GM18505 (cell line): ENCODE data around the gene C14orf39.
"Not testable (repeated sequence)": the region's sequence is repeated elsewhere in the genome, so short reads cannot be mapped to it uniquely, and the experiment has no call there.

Experiments
- ATAC-seq: cut with Tn5 transposase; IDR thresholded peaks from one replicate; pipeline ENCODE4 v1.9.1; 2021; ENCODE audit not compliant: unreplicated experiment
- POLR2A ChIP-seq: IDR thresholded peaks from 4 replicates; pipeline ENCODE4 v1.6.1; 2011; ENCODE audit warnings: borderline replicate concordance; ENCODE audit not compliant: insufficient read depth, insufficient read length; ENCODE audit errors: extremely low read depth

The C14orf39 gene

DNA sequence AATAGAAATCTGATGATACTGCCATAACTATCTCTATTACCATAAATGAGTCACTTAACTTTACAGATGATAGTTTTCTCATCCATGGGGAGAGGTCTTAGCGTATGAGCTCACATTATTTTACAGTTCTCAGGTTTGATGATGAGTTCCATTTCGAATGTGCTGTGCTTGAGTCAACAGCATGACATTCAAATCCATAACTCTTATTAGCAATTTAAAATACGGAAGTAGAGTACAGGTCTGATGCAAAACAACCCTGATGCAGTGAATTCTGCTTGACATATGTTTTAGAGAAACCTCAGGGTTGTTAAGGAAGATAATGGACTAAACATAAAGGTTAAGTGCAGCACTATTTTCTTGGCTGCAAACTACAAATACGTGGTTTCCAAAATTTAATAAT is 30.0 kb downstream of the C14orf39 start:
- no peak for TF ChIP-seq POLR2A
- no peak for ATAC-seq

GRCh38 chr14:60430276-60430675 is 55.6 kb downstream of the C14orf39 start:
- no peak for TF ChIP-seq POLR2A
- ATAC-seq, result no peak

DNA sequence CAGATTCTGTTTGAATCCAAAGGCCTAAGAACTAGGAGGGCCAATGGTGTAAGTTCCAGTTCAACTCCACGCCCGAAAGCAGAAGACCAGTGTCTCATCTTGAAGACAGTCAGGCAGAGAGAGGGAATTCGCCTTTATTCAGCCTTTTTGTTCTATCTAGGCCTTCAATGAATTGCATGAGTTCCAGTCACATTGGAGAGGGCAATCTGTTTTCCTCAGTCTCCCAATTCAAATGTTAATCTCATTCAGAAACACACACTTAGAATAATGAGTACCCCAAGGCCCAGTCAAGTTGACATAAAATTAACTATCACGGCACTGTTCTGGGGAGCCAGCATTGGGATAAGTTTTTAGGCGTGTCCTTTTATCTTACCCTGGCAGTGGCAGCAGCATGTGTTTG is 65.8 kb downstream of the C14orf39 start:
- no peak for TF ChIP-seq POLR2A
- no peak for ATAC-seq

GRCh38 chr14:60397550-60397949 is 88.3 kb downstream of the C14orf39 start:
- ATAC-seq, result not testable (repeated sequence)

DNA sequence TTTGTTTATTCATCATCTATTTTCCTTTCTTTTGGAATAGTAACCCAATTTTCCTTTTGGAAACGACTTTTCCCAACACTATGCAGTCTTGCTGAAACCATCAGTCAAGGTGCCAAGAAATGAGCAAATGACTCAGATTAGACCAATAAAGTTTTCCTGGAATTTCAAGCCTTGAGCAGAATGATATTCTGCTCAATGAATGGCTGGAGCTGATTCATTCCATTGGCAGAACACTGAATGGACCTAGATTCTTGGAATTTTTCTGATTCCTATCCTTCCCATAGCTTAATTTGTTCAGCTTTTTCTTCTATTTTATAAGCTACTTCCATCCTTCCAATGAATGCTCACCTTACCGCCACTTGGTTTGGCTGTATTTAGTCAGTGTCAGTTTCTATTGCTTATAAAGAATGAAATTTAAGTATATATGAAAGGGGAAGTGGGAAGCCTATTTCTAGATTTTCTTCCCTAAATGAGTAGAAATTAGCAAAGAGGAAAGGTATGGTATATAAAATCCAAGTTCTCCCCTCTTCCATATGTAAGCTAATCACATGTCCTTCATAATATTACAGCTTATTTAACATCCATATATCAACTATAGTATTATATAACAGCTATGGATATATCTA is 89.0 kb downstream of the C14orf39 start:
- no peak for ATAC-seq
- TF ChIP-seq POLR2A, result no peak
